Adrenal gland (tissue), 12 donors: ENCODE measurements around the gene KRT80. TPM values are rescaled to one million over a fixed set of nuclear protein-coding genes. Genes with fewer than 3 reads are reported as not detected.
A peak's percentile ranks its signal among the peaks of the same experiment; 100 is the strongest.

ENCODE experiments used
- DNase-seq, 7 donors: peaks; one replicate each; pipeline ENCODE4 v3.0.0-alpha.2; 2019 to 2020
- H3K27ac ChIP-seq, 5 donors: fragments of 200-600 bp; sonication (generic) in 4 of 5; 1 replicate in 3 of 5; 2 replicates in 2 of 5; pipeline versions ENCODE4 v1.5.1 to v1.8.0; 2016 to 2020; ENCODE audit warnings: mild to moderate bottlenecking in 1 of 5
- H3K27me3 ChIP-seq: fragments of 200-600 bp; 2 replicates; pipeline ENCODE4 v1.8.0; 2021
- H3K36me3 ChIP-seq, 2 donors: fragments of 200-600 bp; replicated peaks in 1 of 2; 1 replicate in 1 of 2; 2 replicates in 1 of 2; pipeline versions ENCODE4 v1.5.1 to v1.8.0; 2018 to 2022
- H3K4me1 ChIP-seq, 2 donors: fragments of 200-600 bp; replicated peaks in 1 of 2; 1 replicate in 1 of 2; 2 replicates in 1 of 2; pipeline versions ENCODE4 v1.5.1 to v1.8.0; 2018 to 2021
- H3K4me3 ChIP-seq, 4 donors: fragments of 200-600 bp; sonication (generic) in 3 of 4; one replicate each; pipeline ENCODE4 v1.5.1; 2016 to 2018
- H3K9me3 ChIP-seq, 3 donors: fragments of 200-600 bp; sonication (generic) in 1 of 3; replicated peaks in 1 of 3; 1 replicate in 2 of 3; 2 replicates in 1 of 3; pipeline versions ENCODE4 v1.5.1 to v1.8.0; 2016 to 2021
- POLR2A ChIP-seq, 2 donors: fragments of 450-650 bp; IDR thresholded peaks; one replicate each; pipeline ENCODE4 v1.6.1; 2017; ENCODE audit warnings: antibody characterized with exemption in 2 of 2, mild to moderate bottlenecking in 2 of 2, moderate library complexity in 1 of 2
- WGBS, 4 donors: extraction: QIAGEN DNeasy Blood & Tissue Kit in 2 of 4; methylation state at CpG; one replicate each; pipeline versions ENCODE4 v1.1.5 to v1.1.7; 2013 to 2017; 5-methylcytosine and 5-hydroxymethylcytosine counted together
- intact Hi-C, 2 donors: fragments of 100-400 bp; cut with DNase I; formaldehyde crosslinking; loops; one replicate each; pipeline versions ENCODE4 v1.14.1 to v1.15.0; 2022 to 2023
- polyA plus RNA-seq, 3 donors: library from polyadenylated mRNA; stranded (reverse); fragments of 200-250 nt in 2 of 3; fragments of 350-450 nt in 1 of 3; fragmentation: Illumina TruSeq in 1 of 3; extraction: RNeasy Lipid Tissue Mini Kit (QIAGEN cat#74804) in 1 of 3; gene quantifications; one replicate each; pipeline ENCODE4 v1.2.3, GENCODE V29; 2013 to 2014
- total RNA-seq, 9 donors: library from RNA; depleted of rRNA in 4 of 9; stranded (reverse); fragments of >200 nt in 4 of 9; fragments of 120-200 nt in 1 of 9; fragmentation: NEBNext Ultra II Directional in 1 of 9; extraction: Animal tissue kit (Norgen Biotek cat#: 25700) in 1 of 9; gene quantifications; one replicate each; pipeline versions ENCODE4 v1.1.0 to v1.2.4, GENCODE V29; 2013 to 2023
- TF ChIP-seq, protein P1 (sequence below), 6 experiments: fragments of 450-650 bp in 4 of 6; fragments of 200-600 bp in 2 of 6; sonication (generic) in 1 of 6; IDR thresholded peaks; 1 replicate in 5 of 6; 2 replicates in 1 of 6; pipeline versions ENCODE4 v1.5.1 to v1.8.0; 2016 to 2021; ENCODE audit warnings: antibody characterized with exemption in 6 of 6, mild to moderate bottlenecking in 2 of 6, moderate library complexity in 1 of 6
- donor health status: healthy with polysubstance abuse.
- donor health status: Bipolar disorder and iron deficiency.
- donor health status: DM: yes; HTN: yes; CAD: no.
- donor health status: DM: no; HTN: no; CAD: no.
- donor health status: DM: no; HTN: no; CAD: no.
- donor health status: DM: yes; HTN: yes; CAD: no.

The KRT80 gene
- total and polyA plus RNA-seq, 12 donors = 0.95 to 14.6 (median 3.8) TPM

DNA sequence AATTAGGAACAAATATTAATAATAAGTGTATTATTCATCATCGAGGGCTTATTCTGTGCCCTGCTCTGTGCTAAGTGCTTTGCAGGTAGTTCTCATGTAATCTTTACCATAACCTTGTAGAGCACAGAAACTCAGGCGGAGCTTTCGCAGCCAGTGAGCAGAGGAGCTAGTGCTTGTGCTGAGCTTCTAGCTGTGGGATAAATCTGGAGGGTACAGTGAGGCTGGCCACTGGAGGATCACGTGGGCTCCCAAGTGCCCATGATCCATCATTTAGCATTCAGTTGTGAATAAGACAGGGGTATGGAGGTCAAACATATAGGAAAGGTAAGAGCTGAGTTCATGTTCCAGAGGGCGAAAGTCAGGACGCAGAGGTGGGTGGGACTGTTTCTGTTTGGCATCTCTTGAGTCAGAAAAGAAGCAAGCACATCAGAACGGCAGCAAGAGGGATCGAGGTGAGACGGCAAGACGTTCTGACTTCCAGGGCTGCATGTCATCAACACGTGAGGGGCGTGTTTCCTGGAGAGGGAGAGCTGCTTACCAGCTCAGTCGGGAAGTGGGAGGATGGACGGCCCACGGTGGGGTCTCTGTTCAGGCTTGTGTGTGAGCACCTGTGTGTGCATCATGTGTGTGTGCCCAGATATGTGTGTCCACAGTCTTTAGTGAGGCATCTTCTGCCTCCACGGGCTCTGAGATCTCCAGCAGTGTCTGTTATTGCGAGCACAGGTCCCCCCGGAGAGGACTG is 16.8 kb upstream of the KRT80 start:
- Histone ChIP-seq H3K27ac (peak overlapping the region in 3 of 5 donors; percentile 56 to 80 (median 57)), H3K36me3 (no peaks in the 10 kb centered on the region), H3K9me3 (no peaks in the 10 kb centered on the region), H3K4me3 (no peak overlapping the region), H3K4me1 (peaks cover 5 to 26% of the 10 kb centered on the region in 2 donors), H3K27me3 (no peaks in the 10 kb centered on the region)
- 72 to 87% (median 80%) methylated on average over 15 to 18 of the region's 18 CpGs for WGBS, 4 donors
- intact Hi-C loops = no loop called here
- no peak for TF ChIP-seq POLR2A (IDR thresholded peaks at IDR 0.05)
- TF ChIP-seq, protein P1, sequence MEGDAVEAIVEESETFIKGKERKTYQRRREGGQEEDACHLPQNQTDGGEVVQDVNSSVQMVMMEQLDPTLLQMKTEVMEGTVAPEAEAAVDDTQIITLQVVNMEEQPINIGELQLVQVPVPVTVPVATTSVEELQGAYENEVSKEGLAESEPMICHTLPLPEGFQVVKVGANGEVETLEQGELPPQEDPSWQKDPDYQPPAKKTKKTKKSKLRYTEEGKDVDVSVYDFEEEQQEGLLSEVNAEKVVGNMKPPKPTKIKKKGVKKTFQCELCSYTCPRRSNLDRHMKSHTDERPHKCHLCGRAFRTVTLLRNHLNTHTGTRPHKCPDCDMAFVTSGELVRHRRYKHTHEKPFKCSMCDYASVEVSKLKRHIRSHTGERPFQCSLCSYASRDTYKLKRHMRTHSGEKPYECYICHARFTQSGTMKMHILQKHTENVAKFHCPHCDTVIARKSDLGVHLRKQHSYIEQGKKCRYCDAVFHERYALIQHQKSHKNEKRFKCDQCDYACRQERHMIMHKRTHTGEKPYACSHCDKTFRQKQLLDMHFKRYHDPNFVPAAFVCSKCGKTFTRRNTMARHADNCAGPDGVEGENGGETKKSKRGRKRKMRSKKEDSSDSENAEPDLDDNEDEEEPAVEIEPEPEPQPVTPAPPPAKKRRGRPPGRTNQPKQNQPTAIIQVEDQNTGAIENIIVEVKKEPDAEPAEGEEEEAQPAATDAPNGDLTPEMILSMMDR (IDR thresholded peaks at IDR 0.05) = no peak
- peak in 2 of 7 donors; percentile 4 to 13 for DNase-seq

DNA sequence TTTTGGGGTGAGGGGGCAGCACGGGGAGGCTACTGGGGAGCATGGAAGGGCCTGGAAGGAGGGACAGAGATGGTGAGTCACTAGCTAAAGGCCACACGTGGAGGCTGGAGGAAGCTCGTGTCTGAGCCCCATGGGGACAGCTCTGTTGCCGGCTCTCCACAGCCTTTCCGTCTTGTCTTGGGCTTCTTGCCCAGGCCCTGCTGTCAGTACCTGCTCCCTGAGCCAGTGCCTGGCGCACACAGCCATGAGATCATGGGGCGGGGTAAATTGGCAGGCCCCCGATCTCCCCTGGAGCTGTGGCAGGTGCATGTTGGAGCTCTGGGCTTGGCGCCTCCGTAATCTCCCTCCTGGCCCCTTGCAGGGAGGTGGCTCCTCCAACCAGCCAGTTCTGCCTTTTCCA is 16.1 kb upstream of the KRT80 start:
- peak; percentile 88 to 97 (median 94) for DNase-seq
- TF ChIP-seq POLR2A (IDR thresholded peaks at IDR 0.05) = no peak
- TF ChIP-seq, protein P1 (IDR thresholded peaks at IDR 0.05) = no peak
- 14 to 38% (median 27%) methylated on average over 10 of the region's 10 CpGs for WGBS, 4 donors
- H3K27ac ChIP-seq = peak overlapping the region in 3 of 5 donors; percentile 56 to 80 (median 57)
- intact Hi-C loops = no loop called here
- peaks cover 5 to 30% of the 10 kb centered on the region in 2 donors for H3K4me1 ChIP-seq
- H3K9me3 ChIP-seq = no peaks in the 10 kb centered on the region
- H3K36me3 ChIP-seq = no peaks in the 10 kb centered on the region
- H3K4me3 ChIP-seq = no peak overlapping the region
- no peaks in the 10 kb centered on the region for H3K27me3 ChIP-seq

DNA sequence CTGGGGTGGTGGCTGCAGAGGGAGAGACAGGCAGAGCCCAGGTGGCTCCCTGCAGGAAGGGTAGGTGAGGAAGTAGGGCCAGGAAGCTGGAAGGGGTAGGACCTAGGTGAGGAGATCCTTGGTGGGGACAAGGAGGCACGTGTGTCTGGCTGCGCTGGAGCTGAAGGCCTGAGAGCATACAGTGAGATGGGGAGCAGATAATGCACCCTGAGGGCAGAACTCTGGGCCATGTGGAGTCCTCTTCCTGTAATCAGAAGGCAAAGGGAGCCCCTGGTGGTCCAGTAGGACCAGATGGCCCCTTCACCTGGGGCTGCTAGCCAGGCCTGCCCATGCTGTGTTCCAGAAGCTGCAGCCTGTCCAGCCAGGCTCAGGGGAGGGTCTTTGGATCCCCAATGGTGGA is 15.3 kb upstream of the KRT80 start:
- Histone ChIP-seq H3K27me3 (no peaks in the 10 kb centered on the region), H3K27ac (peak overlapping the region in 2 of 5 donors; percentile 57 to 80), H3K4me1 (peaks cover 5 to 33% of the 10 kb centered on the region in 2 donors), H3K36me3 (no peaks in the 10 kb centered on the region), H3K9me3 (no peaks in the 10 kb centered on the region), H3K4me3 (no peak overlapping the region)
- TF ChIP-seq, protein P1 (IDR thresholded peaks at IDR 0.05) = no peak
- TF ChIP-seq POLR2A (IDR thresholded peaks at IDR 0.05) = no peak
- DNase-seq = peak in 1 of 7 donors; percentile 17
- intact Hi-C loops = no loop called here
- 82 to 96% (median 89%) methylated on average over 2 of the region's 2 CpGs for WGBS, 4 donors

DNA sequence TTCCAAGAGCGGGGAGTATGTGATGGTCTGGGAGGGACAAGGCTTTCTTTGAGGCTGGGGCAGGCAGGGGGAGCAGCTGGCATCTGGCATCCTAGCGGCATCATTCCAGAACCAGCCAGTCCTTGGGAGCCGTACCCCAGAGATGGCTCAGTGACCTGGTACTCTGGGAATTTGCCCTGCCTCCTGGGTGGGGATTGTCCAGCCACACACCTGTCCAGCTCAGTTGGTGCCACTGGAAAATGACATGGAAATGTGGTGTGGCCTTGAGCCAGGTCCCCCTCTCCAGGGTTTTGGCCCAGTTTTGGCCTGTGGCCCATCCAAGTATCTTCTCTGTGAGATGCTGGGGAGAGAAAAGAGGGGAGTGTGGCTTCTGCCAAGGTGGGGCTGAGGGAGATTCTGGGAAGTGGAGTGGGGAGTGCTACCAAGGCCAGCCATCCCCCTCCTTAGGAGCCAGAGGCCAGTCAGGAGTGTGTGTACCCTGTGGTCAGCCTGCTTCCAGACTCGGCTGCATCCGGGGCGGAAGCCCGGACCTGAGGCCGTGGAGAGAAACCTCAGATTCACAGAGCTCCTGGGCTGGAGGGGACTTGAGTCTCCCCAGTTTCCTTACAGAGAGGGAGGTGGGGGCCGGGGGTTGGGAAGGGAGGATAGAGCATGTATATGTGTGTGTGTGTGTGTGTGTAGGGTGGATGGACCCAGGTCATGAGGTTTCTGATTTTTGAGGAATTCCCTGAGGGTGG is 14.7 kb upstream of the KRT80 start:
- Histone ChIP-seq H3K9me3 (no peaks in the 10 kb centered on the region), H3K4me1 (peaks cover 5 to 33% of the 10 kb centered on the region in 2 donors), H3K36me3 (no peaks in the 10 kb centered on the region), H3K4me3 (no peak overlapping the region), H3K27me3 (no peaks in the 10 kb centered on the region), H3K27ac (no peak overlapping the region)
- TF ChIP-seq, protein P1 (IDR thresholded peaks at IDR 0.05) = no peak
- TF ChIP-seq POLR2A (IDR thresholded peaks at IDR 0.05) = no peak
- 88 to 99% (median 95%) methylated on average over 8 to 9 of the region's 9 CpGs for WGBS, 4 donors
- intact Hi-C loops = no loop called here
- peak in 4 of 7 donors; percentile 8 to 19 (median 14) for DNase-seq
